ENCODE measurements around the gene RPL36AL.

RPL36AL gene

DNA sequence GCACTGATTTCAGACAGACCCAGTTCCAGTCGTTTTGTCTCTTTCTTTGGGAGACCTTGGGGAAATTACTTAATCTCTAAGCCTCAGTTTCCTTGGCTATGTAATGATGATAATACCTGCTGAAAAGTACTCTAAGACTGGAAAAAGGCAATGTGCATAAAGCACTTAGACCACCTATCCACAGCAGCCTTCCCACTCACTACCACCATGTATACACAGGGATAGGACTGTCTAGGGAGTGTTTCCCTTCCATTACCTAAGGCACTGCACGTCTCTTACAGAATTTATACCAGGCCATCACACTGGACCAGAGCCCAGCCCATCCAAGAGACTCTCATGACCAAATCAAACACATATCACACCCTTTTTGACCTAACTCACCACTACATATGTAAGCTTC is 40.6 kb downstream of the RPL36AL start:
- no peak for DNase-seq

DNA sequence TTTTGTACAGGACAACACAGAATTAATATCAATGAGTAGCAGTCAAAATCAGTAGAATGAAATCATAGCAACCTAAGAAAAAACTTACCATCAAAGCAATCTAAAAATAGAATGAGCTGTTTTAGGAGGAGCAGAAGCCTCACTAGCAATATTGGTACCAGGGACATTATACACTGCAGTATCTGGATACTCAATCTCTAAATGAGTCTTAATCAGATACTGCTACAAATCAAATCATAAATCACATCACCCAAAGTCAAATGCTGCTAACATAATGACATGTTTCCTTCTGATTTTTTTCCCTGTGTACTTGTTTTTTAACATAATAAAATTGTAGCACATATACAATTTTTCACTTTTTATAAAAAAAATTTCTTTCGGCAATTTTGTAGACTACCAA is 42.3 kb downstream of the RPL36AL start:
- no peak for DNase-seq

DNA sequence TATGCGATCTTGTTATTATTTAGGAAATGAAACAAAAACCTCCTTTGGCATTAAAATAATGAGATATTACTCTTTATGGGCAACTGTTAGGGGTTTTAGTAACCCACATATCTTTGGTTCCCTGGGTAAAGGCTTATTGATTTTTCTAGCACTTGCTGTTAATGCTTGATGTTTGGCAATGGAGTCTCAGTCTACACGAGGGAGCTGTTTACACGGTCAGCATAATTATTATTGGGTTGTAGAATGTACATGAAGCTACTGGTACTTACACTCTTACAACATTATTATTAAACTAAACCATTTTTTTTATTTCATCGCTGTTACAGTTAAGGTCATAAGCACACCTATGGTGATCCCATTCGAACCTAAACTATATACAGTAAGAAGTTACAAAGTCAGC is 46.4 kb downstream of the RPL36AL start:
- DNase-seq, result no peak

DNA sequence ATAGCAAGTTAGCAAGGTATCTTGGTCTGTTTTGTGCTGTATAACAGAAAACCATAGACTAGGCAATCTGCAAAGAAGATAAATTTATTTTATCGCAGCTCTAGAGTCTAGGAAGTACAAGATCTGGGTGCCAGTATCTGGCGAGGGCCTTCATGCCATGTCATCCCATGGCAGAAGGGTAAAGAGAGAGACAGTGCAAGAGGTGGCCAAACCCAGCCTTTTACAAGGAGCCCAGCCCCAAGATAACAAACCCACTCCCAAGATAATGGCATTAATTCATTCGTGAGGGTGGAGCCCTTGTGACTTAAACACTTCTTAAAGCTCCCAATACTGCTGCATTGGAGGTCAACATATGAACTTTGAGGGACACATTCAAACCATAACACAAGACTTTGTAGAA is 51.1 kb downstream of the RPL36AL start:
- DNase-seq, result no peak
